Measurements from ENCODE around the gene DNPEP.
"Not testable (repeated sequence)": the region's sequence is repeated elsewhere in the genome, so short reads cannot be mapped to it uniquely, and the experiment has no call there.

DNPEP gene

GRCh38 chr2:219419331-219420197 is 31.9 kb upstream of the DNPEP start:
- no peak overlapping the region for H3K4me3 ChIP-seq (ENCODE audit: low read depth, low read length)

- no peak overlapping the region for H3K4me3 ChIP-seq (ENCODE audit: low read depth, low read length)
Observed at GRCh38 chr2:219419012-219419324, 31.3 kb upstream of the DNPEP start.

- no peak within 1 kb of the TSS for H3K4me3 ChIP-seq (ENCODE audit: low read depth, low read length)
Observed at GRCh38 chr2:219418155-219419011, 30.7 kb upstream of the DNPEP start, which contains the start of gene DES. DES (plus strand) TSS chr2:219418377; CDS start chr2:219418463, 86 bp downstream.

GRCh38 chr2:219417374-219417773 is 29.7 kb upstream of the DNPEP start:
- H3K4me3 ChIP-seq (ENCODE audit: low read depth, low read length): no peak overlapping the region

GRCh38 chr2:219416938-219417337 is 29.2 kb upstream of the DNPEP start:
- H3K4me3 ChIP-seq (ENCODE audit: low read depth, low read length): no peak overlapping the region

- no peak overlapping the region for H3K4me3 ChIP-seq (ENCODE audit: low read depth, low read length)
Observed at GRCh38 chr2:219416235-219416602, 28.5 kb upstream of the DNPEP start.

- H3K4me3 ChIP-seq (ENCODE audit: low read depth, low read length): no peak overlapping the region
Observed at GRCh38 chr2:219415580-219416234, 28.0 kb upstream of the DNPEP start.

- H3K4me3 ChIP-seq (ENCODE audit: low read depth, low read length): no peak overlapping the region
Observed at GRCh38 chr2:219414857-219415256, 27.1 kb upstream of the DNPEP start.

- no peak overlapping the region for H3K4me3 ChIP-seq (ENCODE audit: low read depth, low read length)
Observed at GRCh38 chr2:219410390-219410789, 22.7 kb upstream of the DNPEP start.

- H3K4me3 ChIP-seq (ENCODE audit: low read depth, low read length): no peak overlapping the region
Observed at GRCh38 chr2:219409619-219410018, 21.9 kb upstream of the DNPEP start.

GRCh38 chr2:219408631-219409030 is 20.9 kb upstream of the DNPEP start:
- H3K4me3 ChIP-seq (ENCODE audit: low read depth, low read length): no peak overlapping the region

GRCh38 chr2:219408204-219408603 is 20.5 kb upstream of the DNPEP start:
- no peak overlapping the region for H3K4me3 ChIP-seq (ENCODE audit: low read depth, low read length)

GRCh38 chr2:219407343-219407742 is 19.6 kb upstream of the DNPEP start:
- H3K4me3 ChIP-seq (ENCODE audit: low read depth, low read length): not testable (repeated sequence)

GRCh38 chr2:219406861-219407230 is 19.1 kb upstream of the DNPEP start:
- H3K4me3 ChIP-seq (ENCODE audit: low read depth, low read length): no peak overlapping the region

GRCh38 chr2:219405958-219406860 is 18.5 kb upstream of the DNPEP start:
- no peak overlapping the region for H3K4me3 ChIP-seq (ENCODE audit: low read depth, low read length)

GRCh38 chr2:219405451-219405850 is 17.7 kb upstream of the DNPEP start:
- no peak overlapping the region for H3K4me3 ChIP-seq (ENCODE audit: low read depth, low read length)

- no peak overlapping the region for H3K4me3 ChIP-seq (ENCODE audit: low read depth, low read length)
Observed at GRCh38 chr2:219404954-219405353, 17.2 kb upstream of the DNPEP start.

GRCh38 chr2:219404291-219404910 is 16.7 kb upstream of the DNPEP start:
- no peak overlapping the region for H3K4me3 ChIP-seq (ENCODE audit: low read depth, low read length)

GRCh38 chr2:219403861-219404260 is 16.1 kb upstream of the DNPEP start:
- no peak overlapping the region for H3K4me3 ChIP-seq (ENCODE audit: low read depth, low read length)

All from iPS-11a (cell line).